H1 (cell line): ENCODE measurements around the gene F8. TPM values are rescaled to one million over a fixed set of nuclear protein-coding genes. Genes with fewer than 3 reads are reported as not detected.

Experiments used
- CTCF ChIA-PET: fragments of 300-600 bp; sonication (Branson Sonifier 250); formaldehyde crosslinking; loops from one replicate; lab custom pipeline; 2021; ENCODE audit not compliant: partially characterized antibody; lab: Charles Lee
- POLR2A ChIA-PET: fragments of 300-600 bp; sonication (Branson Sonifier 250); formaldehyde crosslinking; loops from one replicate; lab custom pipeline; 2021; ENCODE audit warnings: inconsistent platforms; ENCODE audit not compliant: partially characterized antibody; lab: Charles Lee
- DNase-seq, 2 experiments: peaks; one replicate each; pipeline versions ENCODE4 v3.0.0 to v3.0.0-alpha.2; 2010 to 2022; ENCODE audit warnings: low spot score in 2 of 2, low read depth in 1 of 2, mixed read lengths in 1 of 2
- FAIRE-seq: peaks from 2 replicates; lab custom pipeline; 2011; peaks lifted over from hg19 to GRCh38; lab: Jason Lieb, UNC
- H2AFZ ChIP-seq: 2 replicates; pipeline ENCODE4 v1.8.1; 2012; ENCODE audit warnings: low read length, inconsistent platforms
- H2AK5ac ChIP-seq: 2 replicates; pipeline ENCODE4 v1.6.1; 2013; ENCODE audit warnings: low read depth, low read length
- H2BK120ac ChIP-seq: replicated peaks from 2 replicates; pipeline ENCODE3; 2013; ENCODE audit warnings: low read depth, low read length, inconsistent platforms
- H2BK12ac ChIP-seq: 2 replicates; pipeline ENCODE4 v1.6.1; 2013; ENCODE audit warnings: low read depth, low read length
- H2BK15ac ChIP-seq: 2 replicates; pipeline ENCODE4 v1.6.1; 2013; ENCODE audit warnings: low read length
- H2BK20ac ChIP-seq: 2 replicates; pipeline ENCODE4 v1.6.1; 2013; ENCODE audit warnings: low read length
- H2BK5ac ChIP-seq: 2 replicates; pipeline ENCODE4 v1.6.1; 2013; ENCODE audit warnings: low read depth, low read length
- H3K14ac ChIP-seq: 2 replicates; pipeline ENCODE4 v1.6.1; 2013; ENCODE audit warnings: inconsistent platforms; ENCODE audit not compliant: insufficient read length
- H3K18ac ChIP-seq: 2 replicates; pipeline ENCODE4 v1.6.1; 2013; ENCODE audit warnings: low read length; ENCODE audit errors: extremely low read depth
- H3K23ac ChIP-seq: 2 replicates; pipeline ENCODE4 v1.6.1; 2013; ENCODE audit warnings: inconsistent platforms; ENCODE audit not compliant: insufficient read length
- H3K23me2 ChIP-seq: 2 replicates; pipeline ENCODE4 v1.6.1; 2013; ENCODE audit warnings: low read depth, low read length
- H3K27ac ChIP-seq: 2 replicates; pipeline ENCODE4 v1.6.1; 2011; ENCODE audit warnings: low read depth, low read length, inconsistent platforms
- H3K27me3 ChIP-seq, 4 experiments: replicated peaks in 1 of 4; 1 replicate in 1 of 4; 2 replicates in 3 of 4; pipeline versions ENCODE4 v1.6.1 to v1.8.1; 2011 to 2013; ENCODE audit warnings: low read length in 3 of 4, mild to moderate bottlenecking in 3 of 4, inconsistent platforms in 2 of 4, mixed read lengths in 2 of 4, moderate library complexity in 1 of 4; ENCODE audit not compliant: control insufficient read depth in 3 of 4, insufficient read depth in 3 of 4; ENCODE audit errors: extremely low read depth in 1 of 4
- H3K36me3 ChIP-seq, 4 experiments: 2 replicates each; pipeline versions ENCODE4 v1.6.1 to v1.8.1; 2011 to 2013; ENCODE audit warnings: mild to moderate bottlenecking in 4 of 4, low read length in 3 of 4, moderate library complexity in 2 of 4, control low read depth in 1 of 4, inconsistent platforms in 1 of 4; ENCODE audit not compliant: insufficient read depth in 4 of 4, control insufficient read depth in 2 of 4
- H3K4ac ChIP-seq: replicated peaks from 2 replicates; pipeline ENCODE3; 2013; ENCODE audit warnings: low read length, low read depth, mixed read lengths, inconsistent platforms; ENCODE audit not compliant: insufficient read length
- H3K4me1 ChIP-seq, 4 experiments: replicated peaks in 1 of 4; 1 replicate in 1 of 4; 2 replicates in 3 of 4; pipeline versions ENCODE4 v1.6.1 to v1.8.1; 2011 to 2013; ENCODE audit warnings: low read length in 3 of 4, inconsistent platforms in 2 of 4, mixed read lengths in 1 of 4; ENCODE audit not compliant: insufficient read depth in 4 of 4, control insufficient read depth in 3 of 4
- H3K4me2 ChIP-seq, 2 experiments: 2 replicates each; pipeline versions ENCODE4 v1.6.1 to v1.8.1; 2011 to 2013; ENCODE audit warnings: low read depth in 2 of 2, low read length in 2 of 2, control low read depth in 1 of 2, inconsistent platforms in 1 of 2, mild to moderate bottlenecking in 1 of 2; ENCODE audit not compliant: insufficient read depth in 1 of 2
- H3K4me3 ChIP-seq, 4 experiments: fragments of 200-600, 300-600 bp in 1 of 4; sonication (generic), shearing (Covaris generic), sonication (Bioruptor Twin) in 1 of 4; 2 replicates each; pipeline versions ENCODE4 v1.5.1 to v1.8.1; 2011 to 2016; ENCODE audit warnings: low read length in 4 of 4, low read depth in 3 of 4, control low read depth in 2 of 4, inconsistent platforms in 2 of 4, mild to moderate bottlenecking in 2 of 4, mixed read lengths in 1 of 4, moderate library complexity in 1 of 4; ENCODE audit not compliant: insufficient read depth in 2 of 4; ENCODE audit errors: extremely low read depth in 1 of 4
- H3K56ac ChIP-seq: replicated peaks from 2 replicates; pipeline ENCODE3; 2013; ENCODE audit warnings: low read depth, mild to moderate bottlenecking, mixed read lengths, low read length, inconsistent platforms; ENCODE audit not compliant: insufficient read length
- H3K79me1 ChIP-seq: 2 replicates; pipeline ENCODE4 v1.6.1; 2013; ENCODE audit warnings: low read depth, low read length, control low read depth
- H3K79me2 ChIP-seq, 2 experiments: 2 replicates each; pipeline versions ENCODE4 v1.6.1 to v1.8.1; 2012 to 2013; ENCODE audit warnings: low read length in 2 of 2, mild to moderate bottlenecking in 2 of 2, inconsistent platforms in 1 of 2; ENCODE audit not compliant: insufficient read depth in 2 of 2, control insufficient read depth in 1 of 2
- H3K9ac ChIP-seq, 4 experiments: replicated peaks in 1 of 4; 1 replicate in 1 of 4; 2 replicates in 3 of 4; pipeline versions ENCODE4 v1.6.1 to v1.8.1; 2011 to 2013; ENCODE audit warnings: low read depth in 3 of 4, low read length in 3 of 4, control low read depth in 2 of 4, mild to moderate bottlenecking in 2 of 4, moderate library complexity in 2 of 4, inconsistent platforms in 1 of 4; ENCODE audit errors: extremely low read depth in 1 of 4
- H3K9me3 ChIP-seq, 2 experiments: 2 replicates each; pipeline versions ENCODE4 v1.6.1 to v1.8.1; 2012 to 2013; ENCODE audit warnings: mild to moderate bottlenecking in 2 of 2, moderate library complexity in 2 of 2, control low read depth in 1 of 2, inconsistent platforms in 1 of 2, low read depth in 1 of 2, low read length in 1 of 2, mixed read lengths in 1 of 2; ENCODE audit not compliant: insufficient read depth in 2 of 2
- H4K20me1 ChIP-seq, 2 experiments: replicated peaks in 1 of 2; 2 replicates each; pipeline versions ENCODE3 to v1.8.1; 2011 to 2013; ENCODE audit warnings: inconsistent platforms in 2 of 2, low read length in 2 of 2, mild to moderate bottlenecking in 1 of 2; ENCODE audit not compliant: insufficient read depth in 2 of 2, control insufficient read depth in 1 of 2
- H4K5ac ChIP-seq: 2 replicates; pipeline ENCODE4 v1.6.1; 2013; ENCODE audit warnings: low read length, low read depth, mixed read lengths, inconsistent platforms; ENCODE audit not compliant: insufficient read length
- H4K8ac ChIP-seq: 2 replicates; pipeline ENCODE4 v1.8.0; 2013; ENCODE audit warnings: mild to moderate bottlenecking, moderate library complexity, low read length, inconsistent platforms; ENCODE audit not compliant: insufficient read depth; ENCODE audit errors: extremely low read depth
- H4K91ac ChIP-seq: replicated peaks from 2 replicates; pipeline ENCODE3; 2013; ENCODE audit warnings: low read length, mixed read lengths, inconsistent platforms; ENCODE audit not compliant: insufficient read length
- WGBS, 2 experiments: shearing (Covaris generic) in 1 of 2; methylation state at CpG; one replicate each; pipeline versions ENCODE4 v1.1.6 to v1.1.7; 2013 to 2015; ENCODE audit warnings: low lambda C conversion rate in 2 of 2, mixed read lengths in 2 of 2, inconsistent platforms in 1 of 2, low coverage in 1 of 2, missing lambda C conversion rate in 1 of 2; ENCODE audit not compliant: insufficient replicate concordance in 2 of 2, insufficient coverage in 1 of 2, insufficient read length in 1 of 2; ENCODE audit errors: extremely low coverage in 1 of 2, missing lambda C conversion rate in 1 of 2; 5-methylcytosine and 5-hydroxymethylcytosine counted together
- polyA plus RNA-seq, 7 experiments: library from polyadenylated mRNA; depleted of rRNA in 3 of 7; stranded (reverse) in 5 of 7; unstranded in 2 of 7; fragments of >200 nt in 5 of 7; fragments of 200-250 nt in 2 of 7; gene quantifications; 1 replicate in 5 of 7; 2 replicates in 1 of 7; 4 replicates in 1 of 7; pipeline versions ENCODE4 v1.2.1 to v1.2.3, GENCODE V29; 2011 to 2013; ENCODE audit warnings: missing spikeins in 2 of 7, mixed read lengths in 2 of 7
- total RNA-seq: library from RNA; stranded (reverse); fragmentation: NEBNext Ultra II Directional; extraction: Animal tissue kit (Norgen Biotek cat#: 25700); gene quantifications from 2 replicates; pipeline ENCODE4 v1.2.1, GENCODE V29; 2021

Gene F8
- total and polyA plus RNA-seq, 2 of the 8 experiments (the other 6 are each of a cell fraction or from before 2014, with no cell fraction given) = 1.1 to 2.6 TPM

GRCh38 chrX:155054255-155054654 is 31.7 kb upstream of the F8 start:
- Histone ChIP-seq H2BK12ac (no peak overlapping the region), H3K4me3 (no peak overlapping the region), H3K18ac (no peak overlapping the region), H3K4me1 (no peaks in the 10 kb centered on the region), H3K79me2 (no peaks in the 10 kb centered on the region), H4K20me1 (no peaks in the 10 kb centered on the region), H2BK15ac (no peak overlapping the region), H4K5ac (no peak overlapping the region), H3K9ac (no peak overlapping the region), H3K9me3 (no peaks in the 10 kb centered on the region), H3K56ac (no peak overlapping the region), H3K23ac (no peak overlapping the region), H3K14ac (no peak overlapping the region), H4K91ac (no peak overlapping the region), H2AFZ (no peak overlapping the region), H2BK120ac (no peak overlapping the region), H3K36me3 (no peaks in the 10 kb centered on the region; a peak in 1 of 8 replicates), H3K23me2 (no peaks in the 10 kb centered on the region), H2BK20ac (no peak overlapping the region), H4K8ac (no peak overlapping the region), H3K27me3 (no peaks in the 10 kb centered on the region), H3K27ac (no peak overlapping the region), H3K79me1 (no peaks in the 10 kb centered on the region), H2BK5ac (no peak overlapping the region), H3K4me2 (no peak overlapping the region), H2AK5ac (no peak overlapping the region), H3K4ac (no peak overlapping the region)
- DNase-seq (no peak), FAIRE-seq (no peak)
- 96% methylated on average over 4 of the region's 4 CpGs; no CpG with 5 or more reads in 1 of the 2 experiments for WGBS, 2 experiments
- ChIA-PET POLR2A (no interaction called here), CTCF (interaction anchor here (1.2 to 3.8 kb wide), 2 partner anchors 8 to 72 kb away, joined by 3 to 15 read pairs; no protein-coding TSS in a partner anchor)
